Activated naive CD8-positive, alpha-beta T cell (primary cell): ENCODE data around the gene MYO16.

Experiments
- H3K27ac Mint-ChIP-seq: one replicate; pipeline ENCODE4 v1.8.0; 2021; ENCODE audit warnings: mixed read lengths
- H3K27me3 Mint-ChIP-seq: one replicate; pipeline ENCODE4 v1.8.0; 2021; ENCODE audit warnings: mixed read lengths
- H3K36me3 Mint-ChIP-seq: one replicate; pipeline ENCODE4 v1.8.0; 2021; ENCODE audit warnings: mixed read lengths
- H3K4me1 Mint-ChIP-seq: one replicate; pipeline ENCODE4 v1.8.0; 2021; ENCODE audit warnings: low read depth, mixed read lengths
- H3K4me3 Mint-ChIP-seq: one replicate; pipeline ENCODE4 v1.8.0; 2021; ENCODE audit warnings: mild to moderate bottlenecking, mixed read lengths
- H3K9me3 Mint-ChIP-seq: one replicate; pipeline ENCODE4 v1.8.0; 2021; ENCODE audit warnings: low read depth, mixed read lengths

MYO16 gene

DNA sequence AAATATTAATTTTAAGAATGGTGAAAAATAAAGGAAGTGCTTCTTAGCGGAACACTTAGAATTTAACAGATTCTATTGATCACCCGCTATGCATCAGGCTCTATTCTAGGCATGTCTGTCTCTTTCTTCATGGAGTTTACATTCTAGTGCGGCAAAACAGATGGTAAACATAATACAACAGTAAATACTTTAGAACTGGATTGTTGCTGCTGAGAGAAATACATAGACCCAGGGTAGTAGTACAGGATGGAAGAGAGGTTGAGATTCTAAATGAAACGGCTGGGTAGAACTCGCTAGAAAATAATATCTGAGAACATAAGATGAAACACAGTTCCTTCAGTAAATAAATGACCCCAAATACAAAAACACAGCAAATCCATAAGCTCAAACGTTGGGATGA, 498.7 kb downstream of the MYO16 start:
- no peak overlapping the region for H3K27ac Mint-ChIP-seq
- no peaks in the 10 kb centered on the region for H3K36me3 Mint-ChIP-seq
- no peaks in the 10 kb centered on the region for H3K4me1 Mint-ChIP-seq
- no peak overlapping the region for H3K4me3 Mint-ChIP-seq
- H3K9me3 Mint-ChIP-seq, result no peaks in the 10 kb centered on the region
- peaks cover 4% of the 10 kb centered on the region for H3K27me3 Mint-ChIP-seq

DNA sequence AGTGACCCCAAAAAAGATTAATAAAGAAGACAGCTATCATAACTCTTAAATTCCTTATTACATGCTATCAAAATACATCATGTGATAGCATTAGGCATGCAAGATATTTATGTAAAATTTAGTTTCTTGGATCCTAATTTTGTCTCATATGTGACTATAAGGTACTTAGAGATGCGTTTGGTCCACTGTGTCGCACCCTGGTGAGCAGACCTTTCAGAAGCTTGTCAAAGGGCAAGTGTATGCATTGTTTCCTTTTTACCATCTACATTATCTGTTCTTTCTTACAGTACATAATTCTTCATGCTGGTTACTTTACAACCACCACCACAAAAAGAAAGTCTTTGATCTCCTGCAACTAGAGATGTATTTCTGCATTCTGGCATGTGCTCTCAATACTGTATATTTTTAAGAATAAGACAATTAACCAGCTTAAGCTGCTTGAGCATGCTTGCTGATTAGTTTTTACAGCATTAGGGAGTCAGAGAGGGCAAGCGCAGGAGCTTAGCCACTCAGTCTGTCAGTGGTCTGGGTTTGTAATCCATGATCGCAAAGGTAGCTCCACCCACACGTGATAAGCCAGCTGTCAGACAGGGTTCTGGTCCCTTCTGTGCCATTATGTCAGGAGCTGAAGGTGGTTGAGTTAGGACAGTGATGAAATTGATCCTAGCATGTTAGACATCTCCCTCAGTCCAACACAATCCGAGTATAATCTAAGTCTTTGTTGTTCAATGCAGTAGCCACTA, 500.9 kb downstream of the MYO16 start:
- no peaks in the 10 kb centered on the region for H3K36me3 Mint-ChIP-seq
- H3K27ac Mint-ChIP-seq, result no peak overlapping the region
- H3K4me3 Mint-ChIP-seq, result no peak overlapping the region
- H3K4me1 Mint-ChIP-seq, result no peaks in the 10 kb centered on the region
- H3K27me3 Mint-ChIP-seq, result peaks cover 4% of the 10 kb centered on the region
- H3K9me3 Mint-ChIP-seq, result no peaks in the 10 kb centered on the region

DNA sequence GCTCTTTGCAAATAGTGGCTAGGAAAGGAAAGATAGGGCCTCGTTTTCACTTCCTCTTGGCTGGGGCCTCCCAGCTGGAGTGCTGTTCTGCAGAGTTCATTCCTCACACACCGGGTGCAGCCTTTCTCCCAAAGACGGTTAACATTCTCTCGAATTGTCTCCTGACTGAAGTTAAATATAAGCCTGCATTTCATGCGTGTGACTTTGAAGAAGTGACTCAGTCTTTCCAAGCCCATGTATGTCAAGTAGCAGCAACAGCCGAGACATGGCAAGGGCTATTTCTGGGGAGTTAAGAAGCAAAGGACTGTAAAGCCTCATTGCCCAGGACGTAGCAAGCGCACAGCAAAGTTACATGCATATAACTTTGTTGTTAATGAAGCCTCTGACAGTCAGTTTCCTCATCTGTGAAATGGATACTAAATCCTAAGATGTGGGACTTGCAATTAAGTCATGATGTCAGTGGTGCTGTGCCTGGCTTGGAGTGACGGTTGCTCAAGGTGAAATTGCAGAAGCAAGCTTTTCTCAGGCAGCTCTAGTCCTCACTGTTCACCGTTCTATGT, 502.4 kb downstream of the MYO16 start:
- Mint-ChIP-seq H3K4me3 (no peak overlapping the region), H3K27ac (no peak overlapping the region), H3K36me3 (no peaks in the 10 kb centered on the region), H3K4me1 (no peaks in the 10 kb centered on the region), H3K9me3 (no peaks in the 10 kb centered on the region), H3K27me3 (peaks cover 3% of the 10 kb centered on the region)

DNA sequence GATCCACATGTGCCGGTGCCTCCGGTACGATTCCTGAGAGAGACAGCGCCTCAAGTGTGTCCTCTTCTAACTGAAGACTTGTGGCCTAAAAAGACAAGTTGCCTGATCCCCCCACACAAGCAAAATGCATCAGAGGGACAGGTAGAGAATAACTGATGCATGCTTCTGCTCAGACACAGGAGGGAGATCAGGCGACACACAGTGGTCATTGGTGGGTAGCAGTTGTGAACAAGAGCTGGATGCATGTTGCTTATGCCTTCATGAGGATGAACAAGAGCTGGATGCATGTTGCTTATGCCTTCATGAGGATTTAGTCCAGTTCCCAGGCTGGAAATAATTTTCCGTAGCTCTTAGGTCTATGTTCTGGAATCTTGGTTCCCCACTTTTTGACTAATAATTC, 505.6 kb downstream of the MYO16 start:
- peaks cover 4% of the 10 kb centered on the region for H3K27me3 Mint-ChIP-seq
- no peak overlapping the region for H3K27ac Mint-ChIP-seq

DNA sequence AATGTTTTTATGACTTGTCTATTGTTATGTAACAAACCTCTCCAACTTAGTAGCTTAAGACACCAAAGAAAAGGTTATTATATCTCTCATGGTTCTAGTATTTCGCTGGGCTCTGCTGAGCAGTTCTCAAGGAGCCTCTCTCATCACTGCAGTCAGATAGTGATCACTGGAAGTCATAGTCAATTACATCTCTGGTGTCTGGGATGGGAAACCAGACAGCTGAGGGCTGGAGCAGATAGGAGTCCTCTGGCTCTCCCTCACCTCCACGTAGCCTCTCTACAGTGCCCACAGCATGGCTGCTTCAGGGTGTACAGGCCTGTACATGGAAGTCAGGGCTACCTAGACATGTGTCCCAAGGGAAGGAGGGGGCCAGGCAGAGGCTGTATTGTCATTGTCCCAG, 507.5 kb downstream of the MYO16 start:
- no peaks in the 10 kb centered on the region for H3K9me3 Mint-ChIP-seq
- no peaks in the 10 kb centered on the region for H3K36me3 Mint-ChIP-seq
- H3K27ac Mint-ChIP-seq, result no peak overlapping the region
- no peak overlapping the region for H3K4me3 Mint-ChIP-seq
- H3K4me1 Mint-ChIP-seq, result no peaks in the 10 kb centered on the region
- peaks cover 10% of the 10 kb centered on the region for H3K27me3 Mint-ChIP-seq

More for the DNA sequence above, 505.6 kb downstream of the MYO16 start:
- H3K9me3 Mint-ChIP-seq, result no peaks in the 10 kb centered on the region
- H3K4me3 Mint-ChIP-seq, result no peak overlapping the region
- H3K4me1 Mint-ChIP-seq, result no peaks in the 10 kb centered on the region
- no peaks in the 10 kb centered on the region for H3K36me3 Mint-ChIP-seq

DNA sequence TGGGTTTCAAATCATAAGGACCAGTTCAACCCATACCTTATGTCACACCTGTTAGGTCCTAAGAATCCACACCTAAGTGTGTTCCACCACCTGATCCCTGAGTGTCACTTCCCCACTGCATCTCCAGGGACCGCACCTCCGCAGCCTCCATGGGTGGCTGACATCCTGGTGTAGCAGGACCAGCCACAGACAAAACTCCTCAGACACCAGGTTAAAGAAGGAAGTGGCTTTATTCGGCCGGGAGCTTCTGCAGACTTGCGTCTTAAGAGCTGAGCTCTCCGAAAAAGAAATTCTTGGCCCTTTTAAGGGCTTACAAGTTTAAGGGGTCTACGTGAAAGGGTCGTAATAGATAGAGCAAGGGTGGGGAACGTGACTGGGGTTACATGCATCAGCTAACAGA, 509.9 kb downstream of the MYO16 start:
- Mint-ChIP-seq H3K27ac (no peak overlapping the region), H3K27me3 (peaks cover 22% of the 10 kb centered on the region), H3K4me3 (no peak overlapping the region), H3K9me3 (no peaks in the 10 kb centered on the region), H3K36me3 (no peaks in the 10 kb centered on the region), H3K4me1 (no peaks in the 10 kb centered on the region)

DNA sequence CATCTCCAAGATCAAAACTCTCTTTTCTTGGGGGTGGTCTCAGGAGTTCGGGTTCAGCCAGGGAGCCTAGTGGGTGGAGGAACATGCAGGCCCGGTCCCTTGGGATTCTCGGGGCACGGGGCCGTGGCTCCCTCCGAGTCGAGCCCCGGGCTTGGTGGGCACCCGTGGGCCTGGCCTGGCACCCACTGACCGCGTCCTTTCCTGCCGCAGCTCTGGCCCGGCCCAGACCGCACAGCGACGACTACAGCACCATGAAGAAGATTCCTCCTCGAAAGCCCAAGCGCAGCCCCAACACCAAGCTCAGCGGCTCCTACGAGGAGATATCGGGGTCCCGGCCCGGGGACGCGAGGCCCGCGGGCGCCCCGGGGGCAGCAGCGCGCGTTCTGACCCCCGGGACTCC, 510.6 kb downstream of the MYO16 start:
- no peak overlapping the region for H3K27ac Mint-ChIP-seq
- H3K36me3 Mint-ChIP-seq, result no peaks in the 10 kb centered on the region
- H3K27me3 Mint-ChIP-seq, result peaks cover 22% of the 10 kb centered on the region
- no peaks in the 10 kb centered on the region for H3K4me1 Mint-ChIP-seq
- no peak overlapping the region for H3K4me3 Mint-ChIP-seq
- H3K9me3 Mint-ChIP-seq, result no peaks in the 10 kb centered on the region

DNA sequence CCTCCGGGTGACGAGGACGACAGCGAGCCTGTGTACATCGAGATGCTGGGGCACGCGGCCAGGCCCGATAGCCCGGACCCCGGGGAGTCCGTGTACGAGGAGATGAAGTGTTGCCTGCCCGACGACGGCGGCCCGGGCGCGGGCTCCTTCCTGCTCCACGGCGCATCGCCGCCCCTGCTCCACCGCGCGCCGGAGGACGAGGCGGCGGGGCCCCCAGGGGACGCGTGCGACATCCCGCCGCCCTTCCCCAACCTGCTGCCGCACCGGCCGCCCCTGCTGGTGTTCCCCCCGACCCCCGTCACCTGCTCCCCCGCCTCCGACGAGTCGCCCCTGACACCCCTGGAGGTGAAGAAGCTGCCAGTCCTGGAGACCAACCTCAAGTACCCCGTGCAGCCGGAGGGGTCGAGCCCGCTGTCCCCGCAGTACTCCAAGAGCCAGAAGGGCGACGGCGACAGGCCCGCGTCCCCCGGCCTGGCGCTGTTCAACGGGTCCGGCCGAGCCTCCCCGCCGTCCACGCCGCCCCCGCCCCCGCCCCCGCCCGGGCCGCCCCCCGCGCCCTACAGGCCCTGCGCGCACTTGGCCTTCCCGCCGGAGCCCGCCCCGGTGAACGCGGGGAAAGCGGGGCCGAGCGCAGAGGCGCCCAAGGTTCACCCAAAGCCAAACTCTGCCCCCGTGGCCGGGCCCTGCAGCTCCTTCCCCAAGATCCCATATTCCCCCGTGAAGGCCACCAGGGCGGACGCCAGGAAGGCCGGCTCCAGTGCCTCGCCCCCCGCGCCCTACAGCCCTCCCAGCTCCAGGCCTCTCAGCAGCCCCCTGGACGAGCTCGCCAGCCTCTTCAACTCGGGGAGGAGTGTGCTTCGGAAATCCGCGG, 511.3 kb downstream of the MYO16 start:
- no peak overlapping the region for H3K4me3 Mint-ChIP-seq
- no peaks in the 10 kb centered on the region for H3K36me3 Mint-ChIP-seq
- no peak overlapping the region for H3K27ac Mint-ChIP-seq
- no peaks in the 10 kb centered on the region for H3K4me1 Mint-ChIP-seq
- H3K27me3 Mint-ChIP-seq, result peaks cover 25% of the 10 kb centered on the region
- H3K9me3 Mint-ChIP-seq, result no peaks in the 10 kb centered on the region

DNA sequence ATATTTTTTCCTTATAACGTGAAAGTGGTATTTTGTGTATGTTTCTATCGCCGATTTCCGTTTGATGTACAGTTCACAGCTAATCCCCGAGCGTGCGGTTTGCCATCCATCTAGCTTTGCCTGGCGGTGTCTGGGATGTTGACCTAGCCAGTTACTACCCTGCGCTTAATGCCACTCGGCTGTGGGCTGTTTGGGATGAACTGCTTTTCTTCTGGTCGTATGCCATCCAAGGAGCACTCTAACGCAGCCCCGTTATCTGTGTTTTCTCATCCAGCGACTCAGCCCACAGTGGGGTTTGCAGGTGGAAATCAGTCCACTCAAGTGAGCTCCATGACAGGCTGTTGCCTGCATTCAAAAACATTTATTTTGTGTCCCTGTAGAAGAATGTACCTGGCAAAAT, 512.3 kb downstream of the MYO16 start:
- Mint-ChIP-seq H3K27me3 (peaks cover 25% of the 10 kb centered on the region), H3K4me3 (no peak overlapping the region), H3K4me1 (no peaks in the 10 kb centered on the region), H3K27ac (no peak overlapping the region), H3K36me3 (no peaks in the 10 kb centered on the region), H3K9me3 (no peaks in the 10 kb centered on the region)

DNA sequence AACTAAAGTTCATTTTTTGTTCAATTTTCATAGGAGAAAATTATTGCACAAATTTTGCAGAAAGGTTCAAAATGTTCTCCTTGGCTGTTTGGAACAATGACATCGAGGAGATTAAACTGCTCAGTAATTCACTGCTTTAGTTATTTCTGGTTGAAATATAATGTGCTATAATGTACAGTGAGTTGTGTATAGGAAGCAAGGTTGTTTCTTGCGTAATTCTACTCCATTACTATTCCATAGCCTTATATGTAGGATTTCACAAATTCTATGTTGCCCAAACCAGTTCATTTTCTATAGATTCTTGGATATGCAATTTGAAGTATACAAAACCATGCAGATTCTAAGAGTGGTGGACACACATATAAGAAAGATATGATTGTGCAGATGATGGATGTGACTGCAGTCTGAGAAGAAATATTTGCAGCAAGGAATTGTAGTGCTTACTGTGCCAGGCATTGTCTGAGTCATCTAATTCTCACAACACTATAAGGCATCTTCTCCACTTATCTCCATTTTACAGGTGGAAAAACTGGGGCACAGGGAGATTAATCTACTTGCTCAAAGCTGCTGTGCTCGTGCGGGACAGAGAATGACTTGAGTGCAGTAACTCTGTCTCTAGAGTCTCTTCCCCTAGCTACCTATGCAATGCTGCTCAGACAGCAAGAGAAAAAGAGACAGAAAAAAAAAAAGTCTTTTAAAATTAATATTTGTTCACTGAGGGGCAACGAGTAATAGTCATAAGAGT, 515.5 kb downstream of the MYO16 start:
- Mint-ChIP-seq H3K9me3 (no peaks in the 10 kb centered on the region), H3K4me1 (no peaks in the 10 kb centered on the region), H3K4me3 (no peak overlapping the region), H3K27ac (no peak overlapping the region), H3K36me3 (no peaks in the 10 kb centered on the region), H3K27me3 (peaks cover 22% of the 10 kb centered on the region)

DNA sequence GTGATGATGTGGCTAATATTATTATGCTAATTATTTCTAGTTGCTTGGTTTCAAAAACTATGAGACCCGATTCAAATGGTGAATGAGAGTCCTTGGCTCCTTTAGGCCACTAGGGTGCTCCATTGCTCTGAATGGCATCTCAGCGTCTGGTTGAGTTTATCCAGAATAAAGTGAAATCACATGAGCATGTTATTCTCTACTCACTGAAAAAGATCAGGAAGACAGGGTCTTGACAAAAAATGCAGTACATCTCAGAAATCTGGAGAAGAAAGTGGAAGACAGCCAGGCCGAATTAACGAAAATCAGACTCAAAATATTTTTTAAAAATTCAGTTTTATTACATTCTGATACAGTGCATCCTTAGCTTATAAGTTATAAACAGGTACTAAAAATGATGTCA, 516.2 kb downstream of the MYO16 start:
- peaks cover 22% of the 10 kb centered on the region for H3K27me3 Mint-ChIP-seq
- H3K4me3 Mint-ChIP-seq, result no peak overlapping the region
- no peak overlapping the region for H3K27ac Mint-ChIP-seq
- no peaks in the 10 kb centered on the region for H3K36me3 Mint-ChIP-seq
- no peaks in the 10 kb centered on the region for H3K4me1 Mint-ChIP-seq
- H3K9me3 Mint-ChIP-seq, result no peaks in the 10 kb centered on the region

DNA sequence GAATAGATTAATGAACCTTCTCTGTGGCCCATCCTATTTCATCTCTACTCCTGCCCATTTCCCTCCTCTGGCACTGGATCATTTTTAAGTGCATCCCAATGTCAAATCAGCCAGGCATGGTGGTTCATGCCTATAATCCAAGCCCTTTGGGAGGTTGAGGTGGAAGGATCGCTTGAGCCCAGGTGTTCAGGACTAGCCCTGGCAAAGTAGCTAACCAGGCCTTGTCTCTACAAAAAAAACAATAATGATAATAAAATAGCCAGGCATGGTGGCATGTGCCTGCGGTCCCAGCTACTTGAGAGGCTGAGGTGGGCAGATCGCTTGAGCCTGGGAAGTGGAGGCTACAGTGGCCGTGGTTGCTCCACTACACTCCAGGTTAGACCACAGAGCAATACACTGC, 517.0 kb downstream of the MYO16 start:
- Mint-ChIP-seq H3K36me3 (no peaks in the 10 kb centered on the region), H3K4me3 (no peak overlapping the region)

DNA sequence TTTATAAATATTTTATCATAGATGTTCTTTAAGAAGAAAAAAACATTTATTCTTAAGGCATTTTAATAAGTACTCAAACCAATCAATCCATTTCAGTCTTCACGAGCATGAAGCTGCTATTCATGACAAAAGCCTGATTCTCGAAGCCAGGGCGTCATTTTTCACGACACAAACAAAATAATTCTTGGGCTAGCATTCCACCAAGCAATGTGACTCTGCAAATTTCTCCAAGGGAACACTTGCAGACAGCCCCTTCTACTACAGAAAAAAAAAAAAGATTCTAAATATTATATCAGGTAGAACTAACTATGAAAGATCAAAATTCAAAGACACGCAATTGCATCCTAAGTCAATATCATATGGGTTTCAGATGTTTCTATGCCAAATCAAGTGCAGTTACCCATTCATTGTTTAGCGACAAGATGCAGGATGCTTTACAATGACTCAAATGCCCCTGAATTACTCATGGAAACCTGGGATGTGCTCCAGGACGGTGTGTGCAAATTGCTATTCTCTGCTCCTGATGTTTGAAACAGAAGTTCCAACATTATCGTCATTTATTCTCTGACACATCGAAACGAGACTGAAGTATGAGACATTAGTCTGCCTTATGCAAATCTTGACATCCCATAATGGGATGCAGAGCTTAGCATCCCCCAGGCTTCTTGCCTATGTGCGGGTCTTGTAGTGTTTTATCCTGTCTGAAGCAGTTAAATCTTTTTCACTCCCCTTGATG, 517.7 kb downstream of the MYO16 start:
- no peak overlapping the region for H3K4me3 Mint-ChIP-seq
- no peaks in the 10 kb centered on the region for H3K9me3 Mint-ChIP-seq
- H3K27me3 Mint-ChIP-seq, result peaks cover 14% of the 10 kb centered on the region
- H3K27ac Mint-ChIP-seq, result no peak overlapping the region
- no peaks in the 10 kb centered on the region for H3K4me1 Mint-ChIP-seq
- H3K36me3 Mint-ChIP-seq, result no peaks in the 10 kb centered on the region

More for the DNA sequence above, 517.0 kb downstream of the MYO16 start:
- H3K9me3 Mint-ChIP-seq, result no peaks in the 10 kb centered on the region
- H3K4me1 Mint-ChIP-seq, result no peaks in the 10 kb centered on the region
- H3K27ac Mint-ChIP-seq, result no peak overlapping the region
- peaks cover 20% of the 10 kb centered on the region for H3K27me3 Mint-ChIP-seq

DNA sequence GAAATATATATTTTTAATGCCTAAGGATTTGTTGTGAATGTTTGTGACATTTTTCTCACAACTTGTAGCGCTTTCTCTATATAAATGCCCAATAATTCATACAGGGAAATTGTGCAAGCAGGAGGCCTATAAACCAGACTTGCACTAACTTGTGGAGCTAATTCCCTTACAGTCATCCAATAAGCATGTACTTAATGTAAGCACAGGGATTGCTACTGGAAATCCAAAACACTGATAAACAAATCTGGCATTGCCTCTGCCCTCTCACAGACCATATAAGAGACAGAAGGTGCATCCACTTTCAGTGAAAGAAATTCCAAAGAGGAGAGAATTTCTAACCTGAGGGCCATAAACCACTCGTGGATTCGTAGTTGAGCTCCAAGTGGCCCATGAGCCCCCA, 518.8 kb downstream of the MYO16 start:
- H3K27me3 Mint-ChIP-seq, result peaks cover 5% of the 10 kb centered on the region
- H3K27ac Mint-ChIP-seq, result no peak overlapping the region
- H3K4me1 Mint-ChIP-seq, result no peaks in the 10 kb centered on the region
- no peaks in the 10 kb centered on the region for H3K36me3 Mint-ChIP-seq
- H3K9me3 Mint-ChIP-seq, result no peaks in the 10 kb centered on the region
- no peak overlapping the region for H3K4me3 Mint-ChIP-seq
